GM19238 (cell line): ENCODE data around the gene PTMS.

Experiments used
- DNase-seq: peaks from one replicate; pipeline ENCODE4 v3.0.0; 2011; ENCODE audit warnings: low spot score; ENCODE audit not compliant: insufficient read length

The PTMS gene

GRCh38 chr12:6752167-6752920 lies 13.8 kb upstream of the PTMS start:
- DNase-seq = no peak

DNA sequence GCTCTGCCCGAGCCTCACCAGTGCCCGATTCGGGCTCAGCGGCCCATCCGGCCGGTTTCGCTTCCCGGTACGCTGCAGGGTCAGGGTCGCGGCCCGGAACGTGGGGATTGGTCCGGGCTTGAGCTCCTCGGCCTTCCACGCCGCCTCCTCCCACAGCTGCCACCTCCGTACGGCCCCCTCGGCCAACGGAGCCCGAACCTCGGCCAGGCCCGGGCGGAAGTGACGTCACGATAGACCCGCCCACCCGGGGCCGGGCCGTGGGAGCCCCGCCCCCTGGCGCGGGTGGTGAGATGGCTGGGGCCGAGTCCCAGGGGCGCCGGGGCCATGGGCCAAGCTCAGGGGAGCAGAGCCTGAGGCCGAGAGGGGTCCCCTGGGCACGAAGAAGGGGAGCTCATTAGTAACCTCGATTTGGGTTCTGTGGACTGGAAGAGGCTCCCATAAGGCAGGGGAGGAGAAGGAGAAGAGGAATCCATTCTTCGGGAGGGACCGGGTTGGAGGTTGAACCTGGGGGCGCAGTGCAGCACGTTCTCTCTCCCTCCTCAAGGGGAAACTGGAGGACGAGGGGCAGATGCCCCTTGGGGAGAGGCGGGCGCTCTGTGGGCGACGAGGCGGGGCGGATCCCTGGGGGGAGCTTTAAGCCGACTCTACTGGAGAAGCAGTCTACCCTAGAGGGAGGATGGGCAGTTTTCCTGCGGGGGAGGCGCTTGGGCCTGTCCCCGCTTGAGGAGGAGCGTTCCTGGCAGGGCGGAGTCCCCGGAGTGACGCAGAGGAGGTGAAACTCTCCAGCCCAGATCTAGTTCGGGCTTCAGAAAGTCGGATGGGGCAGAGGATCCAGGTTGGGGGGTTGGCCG lies 13.0 kb upstream of the PTMS start, which contains the start of gene MLF2:
Gene MLF2, minus strand, starts transcription at position 221 of the 851 bp plus-strand sequence. CDS start 807 bp downstream, outside the sequence.
- DNase-seq = peak; percentile 96

- DNase-seq = no peak
Observed at GRCh38 chr12:6753772-6754356, 12.3 kb upstream of the PTMS start.

GRCh38 chr12:6754411-6754810 lies 11.8 kb upstream of the PTMS start:
- no peak for DNase-seq

DNA sequence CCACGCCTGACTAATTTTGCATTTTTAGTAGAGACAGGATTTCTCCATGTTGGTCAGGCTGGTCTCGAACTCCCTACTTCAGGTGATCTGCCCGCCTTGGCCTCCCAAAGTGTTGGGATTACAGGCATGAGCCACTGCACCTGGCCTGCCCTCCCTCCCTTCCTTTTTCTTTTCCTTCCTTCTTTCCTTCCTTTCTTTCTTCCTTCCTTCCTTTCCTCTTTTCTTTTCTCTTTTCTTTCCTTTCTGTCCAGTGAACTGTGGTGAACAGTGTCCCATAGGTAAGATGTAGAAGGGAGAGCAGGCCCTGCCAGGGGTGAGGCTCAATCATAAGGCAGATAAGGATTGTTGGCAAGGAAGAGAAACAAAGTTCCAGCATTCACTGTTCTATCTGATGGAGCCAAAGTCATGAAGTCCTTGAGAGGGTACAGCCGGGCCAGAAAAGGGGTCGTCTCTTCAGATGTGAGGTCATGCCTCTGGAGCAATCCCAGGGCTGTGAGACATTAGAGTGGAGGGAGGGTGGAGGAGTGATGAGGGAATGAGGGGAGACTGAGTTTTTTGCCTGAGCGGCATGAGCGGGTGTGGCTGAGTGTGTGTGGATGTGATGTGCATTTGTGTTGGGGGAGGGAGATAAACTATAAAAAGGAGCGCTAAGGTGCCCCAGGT lies 9.0 kb upstream of the PTMS start:
- DNase-seq = no peak

DNA sequence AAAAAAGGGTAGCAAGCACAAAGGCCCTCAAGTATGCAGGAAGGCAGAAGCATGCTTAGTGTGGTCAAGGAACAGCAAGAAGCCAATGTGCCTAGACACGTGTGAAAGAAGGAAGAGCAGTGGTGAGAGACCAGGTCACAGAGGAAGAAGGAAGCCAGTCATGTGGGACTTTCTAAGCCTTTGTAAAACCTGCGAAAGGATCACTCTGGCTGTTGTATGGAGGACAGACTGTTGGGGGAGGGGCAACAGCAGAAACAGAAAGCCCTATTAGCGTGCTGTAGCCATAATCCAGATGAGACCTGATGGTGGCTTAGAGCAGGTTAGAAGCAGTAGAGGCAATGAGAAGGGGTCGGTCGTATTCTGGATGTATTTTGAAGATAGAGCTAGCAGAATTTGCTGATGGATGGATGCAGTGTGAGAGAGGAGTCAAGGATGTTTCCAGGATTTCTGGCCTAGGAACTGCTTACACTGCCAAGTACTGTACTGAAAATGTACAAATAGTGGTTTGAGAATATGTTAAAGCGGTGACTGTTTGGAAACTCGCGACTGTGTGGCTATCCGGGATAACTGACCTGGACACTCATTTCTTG lies 7.6 kb upstream of the PTMS start:
- DNase-seq = no peak

- DNase-seq = no peak
Observed at GRCh38 chr12:6759741-6760140, 6.4 kb upstream of the PTMS start.

GRCh38 chr12:6763380-6763779 lies 2.8 kb upstream of the PTMS start:
- DNase-seq = no peak

- DNase-seq = peak; percentile 97
Observed at GRCh38 chr12:6764011-6764828, 1.9 kb upstream of the PTMS start.

DNA sequence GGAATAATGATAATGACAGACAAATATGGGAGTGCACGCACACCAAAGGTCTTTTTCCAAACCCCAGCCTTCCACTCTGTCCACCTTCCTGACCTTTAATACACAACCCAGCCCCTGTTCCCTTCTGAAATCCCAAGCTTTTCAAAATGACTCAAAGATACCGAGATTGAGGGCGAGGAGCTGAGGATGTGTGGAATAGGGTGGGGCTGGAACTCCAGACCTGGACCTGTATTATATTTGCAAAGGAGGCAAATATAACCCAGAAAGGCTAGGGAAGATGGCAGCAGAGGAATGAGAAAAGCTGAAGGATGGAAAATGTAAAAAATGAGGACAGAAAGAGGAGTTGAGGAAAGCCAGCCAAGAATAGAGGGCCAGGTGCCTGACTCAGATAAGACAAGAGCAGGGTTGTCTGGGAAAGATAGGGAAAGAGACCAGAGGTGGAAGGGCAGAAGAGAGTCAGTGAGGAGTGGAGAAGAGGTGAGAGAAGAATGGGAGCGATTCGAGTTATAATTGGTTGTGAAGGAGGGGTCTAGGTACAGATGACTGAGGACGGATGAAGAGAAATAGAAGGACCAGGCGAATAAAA lies 1.0 kb upstream of the PTMS start:
- DNase-seq = no peak

- DNase-seq = peak; percentile 84
Observed at GRCh38 chr12:6766651-6767349, 637 bp downstream of the PTMS start.

- DNase-seq = no peak
Observed at GRCh38 chr12:6767353-6768319, 1.5 kb downstream of the PTMS start.

GRCh38 chr12:6768437-6768914 lies 2.3 kb downstream of the PTMS start:
- DNase-seq = no peak

DNA sequence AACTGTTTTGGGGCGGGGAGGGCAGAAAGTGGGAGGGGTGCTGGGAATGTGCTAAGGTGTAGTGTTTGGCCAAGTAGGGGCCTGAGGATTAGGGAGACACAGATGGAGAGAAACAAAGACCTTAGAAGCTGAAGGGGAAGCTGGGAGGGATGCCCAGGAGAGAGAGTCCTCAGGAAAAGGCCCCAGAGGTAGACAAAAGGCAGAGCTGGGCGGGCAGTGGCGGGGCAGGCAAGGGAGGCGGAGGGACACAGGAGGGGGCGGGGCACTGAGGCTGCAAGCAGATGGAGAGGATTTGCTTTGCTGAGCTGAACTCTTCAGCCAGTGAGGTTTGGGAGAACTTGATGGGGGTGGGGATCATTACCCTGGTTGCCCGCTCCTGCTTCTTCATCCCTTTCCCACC lies 2.8 kb downstream of the PTMS start:
- DNase-seq = no peak

- DNase-seq = no peak
Observed at GRCh38 chr12:6769666-6770065, 3.5 kb downstream of the PTMS start.

- DNase-seq = no peak
Observed at GRCh38 chr12:6770094-6770493, 3.9 kb downstream of the PTMS start.

DNA sequence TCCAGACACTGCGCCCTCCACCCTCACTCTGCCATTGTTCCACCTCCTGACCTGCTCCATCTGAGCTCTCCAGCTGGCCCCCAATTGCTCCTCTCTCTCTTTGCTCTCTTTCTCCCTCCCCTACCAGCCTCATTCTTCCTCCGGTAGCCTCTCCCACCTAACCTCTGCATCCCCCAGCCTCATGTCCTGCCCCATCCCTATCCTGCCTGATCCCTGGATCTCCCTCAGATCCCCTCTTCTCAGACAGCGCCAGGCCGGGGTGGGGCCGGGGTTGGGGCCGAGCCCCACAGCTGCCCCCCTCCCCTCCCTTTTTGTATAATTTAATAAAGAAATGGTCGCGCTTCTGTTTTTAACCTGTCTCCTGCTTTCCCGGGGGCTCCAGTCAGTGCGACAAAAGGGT lies 4.4 kb downstream of the PTMS start:
- no peak for DNase-seq

GRCh38 chr12:6771091-6771495 lies 4.9 kb downstream of the PTMS start:
- DNase-seq = no peak
